HUES6 (cell line): ENCODE measurements around the gene PM20D2.
A peak's percentile ranks its signal among the peaks of the same experiment; 100 is the strongest.

Experiments used
- H3K27ac ChIP-seq: 2 replicates; pipeline ENCODE4 v1.7.0; 2013; ENCODE audit warnings: low read depth, mild to moderate bottlenecking, low read length, inconsistent platforms
- H3K27me3 ChIP-seq: 2 replicates; pipeline ENCODE4 v1.6.1; 2013; ENCODE audit warnings: low read length; ENCODE audit not compliant: control insufficient read depth, insufficient read depth
- H3K36me3 ChIP-seq: 2 replicates; pipeline ENCODE4 v1.6.1; 2013; ENCODE audit warnings: low read length; ENCODE audit not compliant: control insufficient read depth, insufficient read depth
- H3K4me1 ChIP-seq: 2 replicates; pipeline ENCODE4 v1.6.1; 2013; ENCODE audit warnings: low read length; ENCODE audit not compliant: control insufficient read depth, insufficient read depth
- H3K4me3 ChIP-seq: 2 replicates; pipeline ENCODE4 v1.5.1; 2013; ENCODE audit warnings: low read depth, low read length
- H3K9ac ChIP-seq: one replicate; pipeline ENCODE4 v1.6.1; 2013; ENCODE audit warnings: mild to moderate bottlenecking, low read length
- H3K9me3 ChIP-seq: 2 replicates; pipeline ENCODE4 v1.6.1; 2013; ENCODE audit warnings: low read depth, low read length; ENCODE audit not compliant: control insufficient read depth, insufficient read depth

Gene PM20D2

DNA sequence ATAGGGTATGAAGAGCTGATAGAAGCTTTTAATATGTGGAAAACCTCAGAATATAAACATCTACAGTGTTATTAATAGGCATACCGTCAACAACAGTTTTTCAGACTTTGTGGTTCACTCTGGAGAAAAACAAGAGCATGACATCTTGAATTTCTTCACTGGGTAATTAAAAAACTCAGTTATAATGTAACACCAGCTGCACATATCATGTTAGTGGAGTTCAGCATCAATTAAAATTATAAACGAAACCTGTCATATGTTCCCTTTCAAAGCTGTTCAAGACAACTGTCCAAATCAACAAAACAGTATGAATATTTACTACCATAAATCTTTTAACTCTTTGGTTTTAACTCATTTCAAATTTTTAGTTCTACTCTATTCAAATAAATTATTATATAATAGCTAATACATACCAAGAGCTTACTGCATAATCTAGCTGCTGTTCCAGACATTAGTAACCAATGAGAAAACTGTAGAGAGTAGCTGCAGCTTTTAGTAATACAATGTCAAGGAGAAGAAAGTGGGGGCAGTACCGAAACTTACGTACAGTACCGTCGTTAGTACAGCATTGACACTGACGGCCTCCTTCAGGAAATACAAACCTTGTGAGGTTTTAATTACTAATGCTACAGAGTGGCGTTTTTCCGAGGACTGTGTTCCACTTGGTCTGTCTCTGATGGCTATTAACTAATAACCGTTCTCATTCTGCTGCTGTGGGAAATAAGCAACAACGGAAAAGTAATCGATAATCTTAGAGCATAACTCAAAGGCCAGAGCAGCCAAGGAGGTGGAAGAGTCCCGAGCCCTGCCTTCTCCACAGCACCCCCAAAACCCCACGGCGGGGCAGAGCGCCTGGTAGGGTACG, 532 bp upstream of the PM20D2 start:
- Histone ChIP-seq H3K36me3 (no peaks in the 10 kb centered on the region; the same call in 1 of the 2 replicates), H3K9me3 (no peaks in the 10 kb centered on the region), H3K27ac (no peak overlapping the region), H3K4me1 (peaks cover 7% of the 10 kb centered on the region), H3K27me3 (peaks cover 62% of the 10 kb centered on the region), H3K9ac (peak overlapping the region; percentile 70), H3K4me3 (peak overlapping the region; percentile 74)

DNA sequence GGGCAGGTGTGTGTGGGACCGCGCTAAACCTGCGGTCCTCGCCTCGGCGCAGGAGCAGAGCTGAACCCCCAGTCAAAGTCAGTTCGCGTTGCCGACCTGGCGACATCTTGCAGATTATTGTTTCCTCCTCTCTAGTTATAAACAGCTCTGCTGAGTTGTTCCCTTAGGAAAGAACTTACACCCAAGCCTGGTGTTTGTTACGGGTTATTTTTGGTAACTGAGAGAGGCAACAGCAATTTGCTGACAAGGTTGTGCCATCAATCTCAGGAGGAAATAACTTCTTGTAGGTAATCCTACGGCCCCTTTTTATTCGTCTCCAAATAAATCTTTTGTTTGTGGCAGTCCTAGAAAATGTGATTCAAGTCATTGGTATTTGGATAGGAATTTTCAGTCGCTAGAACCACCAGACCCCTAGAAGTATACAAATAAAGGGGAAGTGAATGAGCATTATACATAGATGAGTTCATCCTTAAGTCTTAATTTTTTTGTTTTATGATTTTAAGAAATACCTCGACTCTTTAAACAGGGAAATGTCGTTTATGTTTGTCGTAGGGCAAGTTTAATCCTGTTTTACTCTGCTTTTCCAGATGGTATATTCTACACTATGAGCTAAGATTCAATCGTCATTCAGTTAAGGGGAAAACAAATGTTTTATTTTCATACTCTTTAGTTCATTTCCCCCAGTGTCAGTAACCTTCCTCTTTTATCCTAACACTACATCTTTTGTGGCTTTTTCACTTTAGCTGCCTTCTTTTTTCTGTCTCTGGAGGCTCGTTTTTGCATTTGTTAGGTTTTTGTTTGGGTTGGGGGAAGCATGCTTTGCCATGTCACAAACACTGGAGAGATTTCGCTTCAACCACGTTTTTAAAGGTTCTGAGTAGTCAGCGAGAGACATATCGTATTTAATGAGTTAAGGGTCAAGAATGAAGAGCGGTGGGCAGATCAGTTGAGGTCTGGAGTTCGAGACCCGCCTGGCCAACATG, 1.2 kb downstream of the PM20D2 start:
- Histone ChIP-seq H3K36me3 (no peaks in the 10 kb centered on the region; the same call in 1 of the 2 replicates), H3K9me3 (no peaks in the 10 kb centered on the region), H3K27me3 (peaks cover 48% of the 10 kb centered on the region), H3K4me1 (peaks cover 7% of the 10 kb centered on the region), H3K27ac (no peak overlapping the region), H3K4me3 (peak overlapping the region; percentile 74), H3K9ac (peak overlapping the region; percentile 70)

DNA sequence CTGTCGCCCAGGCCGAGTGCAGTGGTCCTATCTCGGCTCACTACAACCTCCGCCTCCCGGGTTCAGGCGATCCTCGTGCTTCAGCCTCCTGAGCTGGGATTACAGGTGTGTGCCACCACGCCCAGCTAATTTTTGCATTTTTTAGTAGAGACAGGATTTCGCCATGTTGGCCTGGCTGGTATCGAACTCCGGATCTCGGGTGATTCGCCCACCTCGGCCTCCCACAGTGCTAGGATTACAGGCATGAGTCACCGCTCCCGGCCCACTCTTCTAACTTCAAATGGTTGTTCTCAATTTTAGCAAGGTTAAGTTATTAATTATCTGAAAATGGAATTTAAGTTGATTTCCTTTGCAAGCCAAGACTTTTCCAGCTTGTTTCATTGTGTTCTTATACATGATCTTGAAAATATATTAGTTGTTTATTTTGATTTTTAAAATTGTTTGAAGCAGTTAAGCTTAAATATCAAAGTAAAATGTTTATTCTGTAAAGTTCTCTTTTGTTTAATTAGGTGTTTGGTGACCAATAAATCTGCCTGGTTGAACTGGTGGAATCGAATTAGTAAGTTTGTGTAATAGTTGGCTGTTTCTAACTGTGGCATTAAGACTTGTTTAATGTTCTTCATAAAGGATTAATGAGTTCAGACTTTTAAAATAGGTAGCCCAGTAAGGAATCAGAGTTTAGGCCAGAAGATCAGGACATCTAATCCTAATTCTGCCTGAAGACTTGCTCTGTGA, 2.3 kb downstream of the PM20D2 start:
- H3K36me3 ChIP-seq, result no peaks in the 10 kb centered on the region; the same call in 1 of the 2 replicates
- H3K4me3 ChIP-seq, result no peak overlapping the region
- H3K4me1 ChIP-seq, result peaks cover 7% of the 10 kb centered on the region
- H3K27me3 ChIP-seq, result peaks cover 43% of the 10 kb centered on the region
- H3K27ac ChIP-seq, result no peak overlapping the region
- no peaks in the 10 kb centered on the region for H3K9me3 ChIP-seq
- no peak overlapping the region for H3K9ac ChIP-seq

DNA sequence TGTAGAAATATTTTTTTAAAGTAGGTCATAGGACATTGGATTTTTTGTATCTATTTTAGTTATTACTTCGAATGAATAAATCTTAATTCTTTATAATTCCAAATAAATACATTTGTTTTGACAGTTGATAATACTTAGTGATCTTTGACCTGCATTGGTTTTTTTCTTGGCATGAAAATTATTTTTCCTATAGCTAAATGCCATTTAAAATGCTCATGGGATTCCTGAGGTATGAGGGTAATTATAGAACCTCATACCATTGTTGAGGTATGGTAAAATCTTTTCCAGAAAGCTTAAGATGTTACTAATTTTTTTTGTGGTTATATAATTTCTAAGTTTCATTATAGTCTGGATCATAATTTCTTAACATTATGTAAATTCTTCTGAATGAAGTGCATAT, 8.3 kb downstream of the PM20D2 start:
- Histone ChIP-seq H3K4me1 (no peaks in the 10 kb centered on the region), H3K9me3 (no peaks in the 10 kb centered on the region), H3K4me3 (no peak overlapping the region), H3K9ac (no peak overlapping the region), H3K27ac (no peak overlapping the region), H3K36me3 (no peaks in the 10 kb centered on the region; the same call in 1 of the 2 replicates), H3K27me3 (no peaks in the 10 kb centered on the region)

DNA sequence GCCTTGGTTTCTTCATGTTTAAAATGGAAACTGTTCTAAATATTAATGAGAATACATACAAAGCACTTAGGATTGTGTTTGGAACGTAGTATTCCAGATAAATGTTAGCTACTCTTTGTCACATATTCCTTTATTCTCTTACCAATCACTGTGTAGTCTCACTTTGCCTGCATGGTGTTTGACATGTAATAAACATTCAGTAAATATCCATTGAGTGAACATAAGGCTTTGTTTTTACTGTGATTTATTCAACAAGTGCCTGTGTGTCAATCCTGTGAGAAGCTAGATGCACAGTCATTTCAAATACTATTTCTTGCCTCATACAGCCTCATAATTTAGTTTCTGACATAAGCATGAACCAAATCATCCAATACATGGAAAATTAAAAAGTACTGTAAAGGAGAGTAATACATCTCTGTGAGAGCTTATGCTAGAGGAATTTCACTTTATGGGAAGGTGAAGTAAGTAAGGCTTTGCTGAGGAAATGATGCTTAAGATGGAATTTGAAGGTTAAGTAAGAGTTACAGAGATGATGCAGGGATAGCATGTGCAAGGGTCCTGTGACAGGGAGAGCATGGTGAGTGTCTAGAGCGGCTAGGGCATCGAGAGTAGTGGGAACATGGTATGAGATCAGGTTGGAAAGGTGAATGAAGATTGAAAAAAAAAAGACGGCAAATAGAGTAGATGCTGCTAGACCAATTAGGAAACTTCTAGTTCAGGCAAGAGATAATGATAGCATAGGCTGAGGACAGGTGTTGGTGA, 14.7 kb downstream of the PM20D2 start:
- H3K4me3 ChIP-seq, result no peak overlapping the region
- H3K9me3 ChIP-seq, result no peaks in the 10 kb centered on the region
- H3K9ac ChIP-seq, result no peak overlapping the region
- H3K27me3 ChIP-seq, result no peaks in the 10 kb centered on the region
- peaks cover 3% of the 10 kb centered on the region; the same call in 1 of the 2 replicates for H3K36me3 ChIP-seq
- no peak overlapping the region for H3K27ac ChIP-seq
- no peaks in the 10 kb centered on the region for H3K4me1 ChIP-seq

DNA sequence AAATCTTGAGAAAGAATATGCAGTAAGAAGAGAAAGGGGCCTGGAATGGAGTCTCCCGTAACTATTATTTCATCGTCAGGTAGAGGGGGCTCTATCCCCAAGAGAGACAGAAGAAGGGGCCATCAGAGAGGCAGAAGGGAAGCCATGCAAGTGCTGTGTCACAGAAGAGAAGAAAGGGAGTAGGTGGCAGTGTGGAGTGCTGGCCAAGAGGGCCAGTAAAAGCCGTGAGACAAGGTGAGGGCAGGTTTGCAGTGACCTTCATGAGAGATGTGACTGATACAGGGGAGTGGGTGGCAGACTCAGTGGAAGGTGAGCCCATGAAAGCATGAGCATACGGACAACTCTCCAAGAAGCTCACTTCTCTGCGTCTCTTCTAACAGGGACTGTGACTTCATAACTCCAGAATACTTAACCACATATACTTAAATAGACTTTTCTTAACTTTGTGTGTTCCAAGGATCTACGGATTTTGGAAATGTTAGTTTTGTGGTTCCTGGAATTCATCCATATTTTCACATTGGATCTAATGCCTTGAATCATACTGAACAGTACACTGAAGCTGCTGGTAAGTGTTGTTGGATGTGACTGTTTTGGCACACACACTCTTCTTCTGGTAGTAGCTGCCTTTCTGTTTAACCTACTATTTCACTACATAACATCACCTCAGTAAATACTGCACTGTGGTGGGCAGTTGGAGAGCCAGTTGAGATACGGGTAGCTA, 15.6 kb downstream of the PM20D2 start:
- no peaks in the 10 kb centered on the region for H3K9me3 ChIP-seq
- no peaks in the 10 kb centered on the region for H3K4me1 ChIP-seq
- no peak overlapping the region for H3K9ac ChIP-seq
- no peaks in the 10 kb centered on the region for H3K27me3 ChIP-seq
- H3K36me3 ChIP-seq, result peaks cover 3% of the 10 kb centered on the region; the same call in 1 of the 2 replicates
- H3K4me3 ChIP-seq, result no peak overlapping the region
- H3K27ac ChIP-seq, result no peak overlapping the region

DNA sequence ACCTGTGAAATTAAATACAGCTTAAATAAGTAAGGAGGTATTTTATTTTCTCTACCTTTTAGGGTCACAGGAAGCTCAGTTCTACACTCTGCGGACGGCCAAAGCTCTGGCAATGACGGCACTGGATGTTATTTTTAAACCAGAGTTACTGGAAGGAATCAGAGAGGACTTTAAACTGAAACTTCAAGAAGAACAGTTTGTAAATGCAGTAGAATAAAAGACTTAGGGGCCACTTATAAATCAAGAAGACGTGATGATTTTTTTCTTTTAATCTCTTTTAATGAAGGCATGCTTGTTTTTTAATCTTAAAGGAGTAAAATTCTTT, 16.2 kb downstream of the PM20D2 start:
- peaks cover 3% of the 10 kb centered on the region; the same call in 1 of the 2 replicates for H3K36me3 ChIP-seq
- H3K27ac ChIP-seq, result no peak overlapping the region

DNA sequence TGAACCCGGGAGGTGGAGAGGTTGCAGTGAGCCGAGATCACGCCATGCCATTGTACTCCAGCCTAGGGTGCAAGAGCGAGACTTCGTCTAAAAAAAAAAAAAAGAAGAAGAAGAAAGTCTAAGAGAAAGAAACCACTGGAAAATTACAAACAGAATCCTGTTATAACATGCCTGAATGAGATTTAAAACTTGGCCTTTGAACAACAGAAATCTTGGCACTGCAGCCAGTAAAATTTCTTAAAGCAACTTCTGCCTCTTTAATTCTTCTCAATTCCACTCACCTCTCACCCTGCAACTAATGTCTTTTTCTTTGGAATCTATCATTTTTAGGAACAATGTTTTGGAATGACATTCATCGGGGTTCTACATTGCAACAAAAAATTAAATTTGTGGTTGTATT, 26.3 kb downstream of the PM20D2 start:
- H3K9me3 ChIP-seq, result no peaks in the 10 kb centered on the region
- H3K4me3 ChIP-seq, result no peak overlapping the region
- H3K4me1 ChIP-seq, result no peaks in the 10 kb centered on the region
- H3K9ac ChIP-seq, result no peak overlapping the region
- H3K27ac ChIP-seq, result no peak overlapping the region
- H3K36me3 ChIP-seq, result no peaks in the 10 kb centered on the region
- H3K27me3 ChIP-seq, result no peaks in the 10 kb centered on the region

More for the DNA sequence above, 16.2 kb downstream of the PM20D2 start:
- H3K9ac ChIP-seq, result no peak overlapping the region
- H3K4me3 ChIP-seq, result no peak overlapping the region
- no peaks in the 10 kb centered on the region for H3K9me3 ChIP-seq
- no peaks in the 10 kb centered on the region for H3K27me3 ChIP-seq
- no peaks in the 10 kb centered on the region for H3K4me1 ChIP-seq

DNA sequence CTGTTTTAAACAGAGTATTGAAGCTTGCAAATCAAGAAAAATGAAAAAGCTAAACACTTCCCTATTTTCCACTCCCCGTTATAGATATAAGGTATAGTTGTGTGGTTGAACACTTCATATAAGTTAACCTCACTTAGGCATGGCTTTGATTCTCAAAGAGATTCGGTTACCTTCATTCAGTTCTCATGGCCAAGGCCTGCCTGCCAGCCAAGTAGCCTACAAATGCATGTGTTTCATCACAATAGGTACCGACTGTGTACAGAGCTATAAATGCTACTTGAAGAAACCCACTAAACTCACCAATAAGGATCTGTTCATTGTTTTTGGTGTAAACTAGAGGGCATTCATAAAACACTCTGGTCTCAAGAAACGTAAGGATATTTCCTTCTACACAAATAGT, 27.8 kb downstream of the PM20D2 start:
- Histone ChIP-seq H3K9me3 (no peaks in the 10 kb centered on the region), H3K27me3 (no peaks in the 10 kb centered on the region), H3K27ac (no peak overlapping the region), H3K36me3 (no peaks in the 10 kb centered on the region), H3K4me3 (no peak overlapping the region), H3K4me1 (no peaks in the 10 kb centered on the region), H3K9ac (no peak overlapping the region)

DNA sequence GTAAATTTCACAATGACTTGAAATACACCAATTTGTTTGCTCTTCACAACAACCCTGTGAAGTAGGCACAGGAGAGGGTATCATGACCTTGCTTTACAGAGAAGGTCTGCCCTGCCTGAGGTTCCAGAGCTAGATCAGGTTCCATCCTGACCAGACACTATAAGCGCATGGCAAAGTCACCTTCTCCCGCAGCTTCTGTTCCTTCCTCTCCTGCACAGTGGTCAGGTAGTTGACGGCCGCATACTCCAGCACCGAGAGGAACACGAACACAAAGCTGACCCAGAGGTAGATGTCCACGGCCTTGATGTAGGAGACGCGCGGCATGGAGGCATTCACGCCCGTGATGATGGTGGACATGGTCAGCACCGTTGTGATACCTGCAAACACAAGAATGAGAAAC, 34.3 kb downstream of the PM20D2 start:
- no peak overlapping the region for H3K9ac ChIP-seq
- H3K4me1 ChIP-seq, result no peaks in the 10 kb centered on the region
- no peak overlapping the region for H3K4me3 ChIP-seq
- no peaks in the 10 kb centered on the region for H3K36me3 ChIP-seq
- H3K9me3 ChIP-seq, result no peaks in the 10 kb centered on the region
- no peak overlapping the region for H3K27ac ChIP-seq
- no peaks in the 10 kb centered on the region for H3K27me3 ChIP-seq
